OCI-LY7 (cell line): Measurements from ENCODE around the gene ARFGAP2. TPM values are rescaled to one million over a fixed set of nuclear protein-coding genes. Genes with fewer than 3 reads are reported as not detected.
A peak's percentile ranks its signal among the peaks of the same experiment; 100 is the strongest.

ENCODE experiments used
- BruUV-seq: library from RNA; stranded (reverse); fragments of 400-500 nt; replicated peaks from 2 replicates; lab custom pipeline; 2021; lab: Mats Ljungman, UMichigan
- CTCF ChIA-PET: fragments of 300-600 bp; sonication (Branson Sonifier 250); formaldehyde crosslinking; loops from one replicate; lab custom pipeline; 2022; ENCODE audit warnings: antibody characterized with exemption; ENCODE audit not compliant: unreplicated experiment; lab: Charles Lee
- POLR2A ChIA-PET: fragments of 300-600 bp; sonication (Branson Sonifier 250); formaldehyde crosslinking; loops from one replicate; lab custom pipeline; 2022; ENCODE audit warnings: antibody characterized with exemption; lab: Charles Lee
- DNase-seq: peaks from one replicate; pipeline ENCODE4 v3.0.0-alpha.2; 2015; ENCODE audit warnings: low spot score
- H2AFZ ChIP-seq: fragments of 200-600 bp; sonication (generic), shearing (Covaris generic); 2 replicates; pipeline ENCODE4 v1.6.1; 2014; ENCODE audit warnings: mild to moderate bottlenecking, antibody characterized with exemption, low read length, moderate library complexity
- H3K27ac ChIP-seq: fragments of 200-600 bp; sonication (generic); 2 replicates; pipeline ENCODE4 v1.5.1; 2014; ENCODE audit warnings: mixed run types, low read depth, mild to moderate bottlenecking, moderate library complexity, low read length, inconsistent platforms; ENCODE audit not compliant: poor library complexity, severe bottlenecking
- H3K36me3 ChIP-seq: fragments of 200-600 bp; sonication (generic); 2 replicates; pipeline ENCODE4 v1.6.1; 2014; ENCODE audit warnings: mild to moderate bottlenecking, antibody characterized with exemption, low read length, moderate library complexity, mixed read lengths; ENCODE audit not compliant: insufficient read depth
- H3K4me1 ChIP-seq: fragments of 200-600 bp; sonication (generic); 2 replicates; pipeline ENCODE4 v1.5.1; 2014; ENCODE audit warnings: mild to moderate bottlenecking, low read length; ENCODE audit not compliant: insufficient read depth, poor library complexity, severe bottlenecking
- H3K4me2 ChIP-seq: fragments of 200-600 bp; sonication (generic); 2 replicates; pipeline ENCODE4 v1.6.1; 2014; ENCODE audit warnings: mild to moderate bottlenecking, low read length
- H3K4me3 ChIP-seq: fragments of 200-600 bp; sonication (generic); 2 replicates; pipeline ENCODE4 v1.5.1; 2014; ENCODE audit warnings: mild to moderate bottlenecking, low read depth, low read length; ENCODE audit not compliant: poor library complexity, severe bottlenecking
- H3K79me2 ChIP-seq: fragments of 200-600 bp; sonication (generic); 2 replicates; pipeline ENCODE4 v1.6.1; 2016; ENCODE audit warnings: low read depth, mild to moderate bottlenecking, low read length, moderate library complexity, mixed read lengths; ENCODE audit not compliant: insufficient read depth
- H3K9me2 ChIP-seq: fragments of 200-600 bp; sonication (generic); 2 replicates; pipeline ENCODE4 v1.6.1; 2016; ENCODE audit warnings: mild to moderate bottlenecking, low read length, mixed read lengths; ENCODE audit not compliant: insufficient read depth
- H3K9me3 ChIP-seq: fragments of 200-600 bp; sonication (generic); 2 replicates; pipeline ENCODE4 v1.6.1; 2014; ENCODE audit warnings: mild to moderate bottlenecking, mixed run types, low read length, mixed read lengths
- H4K20me1 ChIP-seq: fragments of 200-600 bp; sonication (generic); 2 replicates; pipeline ENCODE4 v1.6.1; 2014; ENCODE audit warnings: mild to moderate bottlenecking, antibody characterized with exemption, low read length, moderate library complexity, mixed read lengths; ENCODE audit not compliant: insufficient read depth
- EZH2phosphoT487 ChIP-seq: fragments of 200-600 bp; sonication (generic); IDR thresholded peaks from 2 replicates; pipeline ENCODE4 v1.6.1; 2018; ENCODE audit warnings: low read depth, borderline replicate concordance, mild to moderate bottlenecking, mixed run types, antibody characterized with exemption, low read length, moderate library complexity, mixed read lengths
- intact Hi-C: fragments of 100-400 bp; cut with micrococcal nuclease; formaldehyde crosslinking; loops from one replicate; pipeline ENCODE4 v1.10.0; 2022; ENCODE audit not compliant: unreplicated experiment
- total RNA-seq, 2 experiments: library from RNA; depleted of rRNA in 1 of 2; stranded (reverse); fragments of >200 nt in 1 of 2; shearing (Covaris generic) in 1 of 2; gene quantifications; 2 replicates each; pipeline ENCODE4 v1.2.3, GENCODE V29; 2014 to 2022
- TF ChIP-seq, protein P1 (sequence below): fragments of 200-600 bp; sonication (generic); conservative IDR thresholded peaks from 2 replicates; pipeline ENCODE4 v1.5.1; 2014; ENCODE audit warnings: mild to moderate bottlenecking, antibody characterized with exemption, low read length, moderate library complexity, mixed read lengths

The ARFGAP2 gene
- total RNA-seq, 2 experiments from 2014 or later, result 116 to 135 TPM

DNA sequence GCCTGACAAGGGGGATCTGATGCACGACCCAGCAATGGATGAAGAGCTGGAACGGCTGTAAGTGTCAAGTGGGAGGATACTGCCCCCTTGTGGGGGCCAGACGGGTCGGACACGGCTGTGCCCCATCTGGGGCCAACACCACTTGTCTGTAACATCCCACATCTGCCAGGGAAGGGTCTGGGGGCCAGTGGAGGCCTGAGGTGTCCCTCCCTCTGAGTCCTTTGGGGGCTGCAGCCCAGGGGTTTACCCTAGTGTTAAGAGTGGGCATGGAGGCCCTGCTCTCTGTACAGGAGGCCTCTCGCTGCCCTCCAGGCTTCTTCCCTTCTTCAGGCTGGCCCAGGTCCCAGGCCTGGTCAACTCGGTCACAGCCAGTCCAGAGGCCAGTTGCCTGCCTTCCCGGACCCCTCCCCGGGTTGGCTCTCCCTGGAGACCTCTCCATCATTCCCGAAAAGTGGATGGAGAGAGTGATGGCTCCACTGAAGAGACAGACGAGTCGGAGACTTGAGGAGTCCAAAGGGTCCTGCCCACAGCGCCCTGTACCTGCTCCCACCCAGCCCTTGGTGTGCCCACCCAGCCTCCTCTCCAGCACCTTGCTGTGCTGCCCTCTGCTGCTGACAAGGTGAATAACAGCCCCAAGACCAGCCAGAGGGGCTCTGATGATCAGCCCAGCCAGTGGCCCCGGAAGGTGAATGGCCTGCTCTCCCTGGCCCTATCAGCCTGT, 15.4 kb downstream of the ARFGAP2 start:
- Histone ChIP-seq H3K4me3 (no peak overlapping the region), H3K9me3 (no peaks in the 10 kb centered on the region), H2AFZ (no peak overlapping the region), H4K20me1 (no peaks in the 10 kb centered on the region), H3K9me2 (no peaks in the 10 kb centered on the region), H3K4me1 (peaks cover 31% of the 10 kb centered on the region), H3K4me2 (no peak overlapping the region), H3K27ac (peak overlapping the region; percentile 44), H3K79me2 (no peaks in the 10 kb centered on the region), H3K36me3 (peaks cover 77% of the 10 kb centered on the region)
- no peak for TF ChIP-seq EZH2phosphoT487
- TF ChIP-seq, protein P1, sequence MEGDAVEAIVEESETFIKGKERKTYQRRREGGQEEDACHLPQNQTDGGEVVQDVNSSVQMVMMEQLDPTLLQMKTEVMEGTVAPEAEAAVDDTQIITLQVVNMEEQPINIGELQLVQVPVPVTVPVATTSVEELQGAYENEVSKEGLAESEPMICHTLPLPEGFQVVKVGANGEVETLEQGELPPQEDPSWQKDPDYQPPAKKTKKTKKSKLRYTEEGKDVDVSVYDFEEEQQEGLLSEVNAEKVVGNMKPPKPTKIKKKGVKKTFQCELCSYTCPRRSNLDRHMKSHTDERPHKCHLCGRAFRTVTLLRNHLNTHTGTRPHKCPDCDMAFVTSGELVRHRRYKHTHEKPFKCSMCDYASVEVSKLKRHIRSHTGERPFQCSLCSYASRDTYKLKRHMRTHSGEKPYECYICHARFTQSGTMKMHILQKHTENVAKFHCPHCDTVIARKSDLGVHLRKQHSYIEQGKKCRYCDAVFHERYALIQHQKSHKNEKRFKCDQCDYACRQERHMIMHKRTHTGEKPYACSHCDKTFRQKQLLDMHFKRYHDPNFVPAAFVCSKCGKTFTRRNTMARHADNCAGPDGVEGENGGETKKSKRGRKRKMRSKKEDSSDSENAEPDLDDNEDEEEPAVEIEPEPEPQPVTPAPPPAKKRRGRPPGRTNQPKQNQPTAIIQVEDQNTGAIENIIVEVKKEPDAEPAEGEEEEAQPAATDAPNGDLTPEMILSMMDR, result peak; percentile 81
- ChIA-PET POLR2A (no interaction called here), CTCF (no interaction called here)
- intact Hi-C loops, result loop anchor here (1.0 kb wide), 1 partner anchor 272 kb away; no protein-coding TSS in a partner anchor
- BruUV-seq, result no TSS peak
- DNase-seq, result peak; percentile 89

DNA sequence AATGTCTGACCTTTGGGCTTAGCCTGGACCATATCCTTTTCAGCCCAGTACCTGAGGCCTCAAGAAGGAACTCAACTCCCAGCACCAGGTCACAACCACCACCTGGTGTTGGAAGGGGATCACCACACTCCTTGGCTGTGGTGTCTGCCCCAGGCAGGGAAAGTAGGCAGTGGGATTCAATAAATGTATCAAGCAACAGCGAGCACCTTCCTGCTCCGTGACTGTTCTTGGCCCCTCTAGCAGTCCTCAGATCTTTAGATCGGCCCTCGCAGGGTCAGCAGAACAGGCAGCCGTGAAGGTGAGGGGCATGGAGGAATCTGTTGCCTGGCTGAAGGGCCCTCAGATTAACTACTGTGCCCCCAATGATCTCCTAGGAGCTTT, 15.9 kb downstream of the ARFGAP2 start:
- Histone ChIP-seq H3K4me1 (peaks cover 36% of the 10 kb centered on the region), H3K9me3 (no peaks in the 10 kb centered on the region), H3K27ac (peak overlapping the region; percentile 44), H3K4me2 (no peak overlapping the region), H3K9me2 (no peaks in the 10 kb centered on the region), H4K20me1 (no peaks in the 10 kb centered on the region), H3K36me3 (peaks cover 72% of the 10 kb centered on the region), H3K4me3 (no peak overlapping the region), H2AFZ (no peak overlapping the region), H3K79me2 (no peaks in the 10 kb centered on the region)
- ChIA-PET CTCF (no interaction called here), POLR2A (no interaction called here)
- no peak for DNase-seq
- BruUV-seq, result no TSS peak
- TF ChIP-seq, protein P1, result no peak
- no peak for TF ChIP-seq EZH2phosphoT487
- intact Hi-C loops, result loop anchor here (1.0 kb wide), 1 partner anchor 271 kb away; no protein-coding TSS in a partner anchor

DNA sequence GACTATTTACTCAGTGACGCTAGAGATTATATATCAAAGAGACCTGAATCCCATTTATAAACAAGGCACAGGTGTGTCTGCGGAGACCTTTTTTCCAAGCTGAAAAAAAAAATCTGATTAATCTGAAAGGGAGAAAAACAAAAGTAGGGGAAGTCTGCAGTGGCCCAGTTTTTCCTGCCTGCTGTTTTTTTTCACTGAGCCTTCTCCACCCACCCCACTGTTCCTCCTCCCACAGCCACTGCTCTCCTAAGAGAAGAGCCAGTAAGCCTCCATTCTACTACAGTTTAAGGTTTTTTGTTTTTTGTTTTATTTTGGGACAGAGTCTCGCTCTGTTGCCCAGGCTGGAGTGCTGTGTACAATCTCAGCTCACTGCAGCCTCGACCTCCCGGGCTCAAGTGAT, 18.4 kb downstream of the ARFGAP2 start:
- CTCF ChIA-PET, result no interaction called here
- POLR2A ChIA-PET, result interaction anchor here (0.7 kb wide), 1 partner anchor 36 kb away, joined by 3 read pairs; no protein-coding TSS in a partner anchor

More for the DNA sequence above, 18.4 kb downstream of the ARFGAP2 start:
- no peak for DNase-seq
- Histone ChIP-seq H3K36me3 (peaks cover 47% of the 10 kb centered on the region), H3K27ac (peak overlapping the region; percentile 28), H3K9me3 (no peaks in the 10 kb centered on the region), H3K9me2 (no peaks in the 10 kb centered on the region), H3K4me1 (peaks cover 61% of the 10 kb centered on the region), H3K4me3 (no peak overlapping the region), H3K4me2 (no peak overlapping the region), H3K79me2 (no peaks in the 10 kb centered on the region), H4K20me1 (no peaks in the 10 kb centered on the region), H2AFZ (no peak overlapping the region)
- TF ChIP-seq EZH2phosphoT487, result no peak
- TF ChIP-seq, protein P1, result no peak
- BruUV-seq, result no TSS peak
- intact Hi-C loops, result no loop called here
